GM18498 (cell line): Measurements from ENCODE around the gene ACOT12.
A peak's percentile ranks its signal among the peaks of the same experiment; 100 is the strongest.
"Not testable (repeated sequence)": the region's sequence is repeated elsewhere in the genome, so short reads cannot be mapped to it uniquely, and the experiment has no call there.

ENCODE experiments used
- ATAC-seq: cut with Tn5 transposase; IDR thresholded peaks from one replicate; pipeline ENCODE4 v1.9.1; 2021; ENCODE audit warnings: mild to moderate bottlenecking, moderate library complexity; ENCODE audit not compliant: unreplicated experiment

The ACOT12 gene

GRCh38 chr5:81345411-81346003 is 48.4 kb downstream of the ACOT12 start:
- no peak for ATAC-seq

- ATAC-seq, result no peak
Observed at GRCh38 chr5:81344736-81345135, 49.2 kb downstream of the ACOT12 start.

- not testable (repeated sequence) for ATAC-seq
Observed at GRCh38 chr5:81338213-81338612, 55.7 kb downstream of the ACOT12 start.

DNA sequence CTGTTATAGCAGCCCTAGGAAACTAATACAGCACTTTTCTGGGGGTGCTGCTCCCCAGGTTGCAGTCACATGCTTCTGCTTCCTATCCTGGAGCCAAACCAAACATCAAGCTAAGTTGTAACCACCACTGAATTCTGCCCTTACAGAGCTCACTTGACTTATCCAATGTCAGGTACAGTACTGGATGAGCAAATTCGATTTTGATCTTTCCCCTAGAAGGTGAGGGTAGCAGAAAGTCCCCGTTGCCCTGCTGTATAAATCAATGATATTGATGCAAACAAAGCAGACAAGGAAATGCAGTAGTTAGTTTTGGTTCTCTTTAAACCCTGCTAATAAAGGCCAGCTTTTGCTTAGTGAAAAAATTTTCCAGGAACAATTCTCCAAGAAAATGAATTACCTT is 56.1 kb downstream of the ACOT12 start:
- no peak for ATAC-seq

DNA sequence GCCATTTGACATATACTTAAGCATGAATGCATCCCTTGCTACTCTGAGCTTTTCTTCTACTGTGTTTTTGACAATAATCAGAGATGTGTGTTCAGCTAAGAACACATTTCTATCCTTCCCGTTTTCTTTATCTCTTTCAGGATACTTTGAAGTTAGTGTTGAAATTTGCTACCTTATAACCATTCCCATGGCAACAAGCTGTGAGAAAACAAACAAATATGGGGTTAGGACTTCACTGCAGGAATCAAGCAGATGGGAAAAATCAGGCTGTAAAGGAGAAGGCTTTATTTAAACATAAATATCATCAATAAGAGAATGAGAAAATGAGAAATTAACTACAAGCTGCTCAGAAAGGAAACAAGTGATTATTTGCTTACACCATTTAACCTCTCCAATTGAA is 57.4 kb downstream of the ACOT12 start:
- no peak for ATAC-seq

GRCh38 chr5:81335946-81336345 is 58.0 kb downstream of the ACOT12 start:
- no peak for ATAC-seq

DNA sequence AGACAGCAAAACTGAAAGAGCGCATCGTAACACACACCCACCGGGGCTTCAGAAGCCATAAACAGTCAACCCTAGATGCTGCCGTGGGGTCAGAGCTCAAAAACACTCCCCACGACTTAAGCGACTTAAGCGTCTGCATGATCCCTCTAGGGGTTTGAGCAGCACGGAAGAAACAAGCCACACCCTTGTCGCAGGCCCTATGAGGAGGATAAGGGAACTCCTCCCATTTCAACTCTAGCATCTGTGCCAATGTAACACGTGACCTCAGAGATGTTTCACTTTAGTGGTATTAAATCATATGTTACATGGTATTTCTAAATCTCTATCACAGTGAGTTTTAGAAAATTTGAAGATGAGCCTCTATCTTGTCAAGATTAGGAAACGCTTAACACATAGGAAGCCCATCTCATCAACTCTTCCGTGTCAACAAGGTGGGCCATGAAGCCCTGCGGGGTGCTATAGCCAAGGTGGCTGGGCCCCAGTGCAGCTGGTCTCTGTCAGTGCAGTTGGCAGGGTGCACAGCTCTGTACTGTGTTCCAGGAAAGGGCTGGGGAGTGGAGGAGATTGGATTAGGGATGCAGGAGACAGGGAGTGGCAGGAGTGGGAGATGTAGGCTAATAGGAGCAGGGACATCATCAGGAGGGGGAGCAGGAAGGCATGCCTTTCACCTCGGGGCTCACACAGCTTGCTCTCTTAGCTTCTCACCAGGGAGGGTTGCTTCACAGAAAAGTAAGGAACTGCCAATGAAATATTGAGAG is 59.5 kb downstream of the ACOT12 start:
- ATAC-seq, result no peak

DNA sequence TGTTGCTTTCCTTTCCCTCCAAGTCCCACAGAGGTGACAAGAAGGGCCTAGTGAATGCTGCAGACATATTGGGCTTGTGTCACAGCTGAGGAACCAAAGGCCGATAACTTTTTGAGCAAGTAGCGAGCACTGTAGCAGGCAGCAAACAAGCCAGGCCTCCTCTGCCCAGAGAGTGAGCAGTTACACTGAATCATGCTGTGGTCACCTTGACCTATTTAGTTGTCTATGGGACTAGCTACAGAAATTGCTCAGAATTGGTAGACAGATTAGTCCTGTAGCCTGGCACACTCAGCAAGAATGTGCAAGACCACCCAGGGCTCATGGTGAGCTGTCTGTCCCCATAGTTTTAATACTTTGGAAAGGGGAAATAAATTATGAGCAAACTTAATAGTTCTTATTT is 67.4 kb downstream of the ACOT12 start:
- ATAC-seq, result no peak

- no peak for ATAC-seq
Observed at GRCh38 chr5:81317536-81317935, 76.4 kb downstream of the ACOT12 start.

DNA sequence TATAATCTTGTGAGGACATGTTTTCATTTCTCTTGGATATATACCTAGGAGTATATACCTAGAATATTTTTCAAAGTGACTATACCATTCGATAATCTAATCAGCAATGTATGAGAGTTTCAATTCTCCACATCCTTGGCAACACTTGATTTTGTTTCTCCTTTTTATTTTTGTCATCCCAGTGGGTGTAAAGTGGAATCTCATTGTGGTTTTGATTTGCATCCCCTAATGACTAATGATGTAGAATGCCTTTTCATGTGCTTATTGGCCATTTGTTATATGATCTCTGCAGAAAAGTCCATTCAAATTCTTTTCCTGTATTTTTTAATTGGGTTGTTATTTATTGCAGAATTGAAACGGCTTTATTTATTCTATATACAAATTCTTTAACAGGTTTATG is 77.4 kb downstream of the ACOT12 start:
- no peak for ATAC-seq

GRCh38 chr5:81315830-81316229 is 78.1 kb downstream of the ACOT12 start:
- no peak for ATAC-seq

GRCh38 chr5:81315336-81315735 is 78.6 kb downstream of the ACOT12 start:
- ATAC-seq, result no peak

GRCh38 chr5:81314581-81314980 is 79.4 kb downstream of the ACOT12 start:
- ATAC-seq, result no peak

DNA sequence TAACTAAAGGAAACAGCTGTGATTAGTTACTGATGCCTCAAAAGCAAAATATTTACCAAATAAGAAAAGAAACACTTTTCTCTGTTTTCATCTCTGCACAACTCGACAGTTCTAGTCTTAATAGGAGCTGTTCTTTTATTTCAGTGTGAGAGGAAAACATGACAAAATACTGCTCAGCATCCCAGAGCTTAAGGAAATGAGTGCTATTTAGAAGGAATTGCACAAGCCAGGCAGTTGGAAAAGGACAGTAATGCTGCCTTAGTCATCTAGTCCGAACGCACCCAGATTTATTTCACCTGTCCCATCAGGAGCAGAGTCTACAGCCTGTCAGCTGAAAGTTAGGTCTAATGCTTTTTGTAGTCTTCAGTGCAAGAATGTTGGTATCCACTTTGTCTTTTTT is 80.2 kb downstream of the ACOT12 start:
- no peak for ATAC-seq

DNA sequence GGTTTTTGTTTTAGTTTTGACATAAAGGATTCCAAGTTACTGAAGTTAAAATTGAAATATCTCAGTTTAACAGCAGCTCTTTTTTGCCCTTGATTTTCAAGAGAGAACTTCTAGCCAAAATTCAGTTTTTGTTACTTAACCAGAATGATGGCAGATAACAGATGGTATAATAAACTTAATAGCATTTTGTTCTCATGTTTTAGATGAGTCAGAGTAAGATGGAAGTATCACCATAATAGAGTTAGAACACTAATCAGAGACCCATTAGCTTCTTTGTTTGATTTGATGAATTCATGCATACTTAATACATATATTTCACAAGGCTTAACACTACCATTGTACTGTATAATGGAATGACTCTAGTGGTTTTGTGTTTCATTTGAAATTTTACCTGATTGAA is 80.7 kb downstream of the ACOT12 start:
- no peak for ATAC-seq

DNA sequence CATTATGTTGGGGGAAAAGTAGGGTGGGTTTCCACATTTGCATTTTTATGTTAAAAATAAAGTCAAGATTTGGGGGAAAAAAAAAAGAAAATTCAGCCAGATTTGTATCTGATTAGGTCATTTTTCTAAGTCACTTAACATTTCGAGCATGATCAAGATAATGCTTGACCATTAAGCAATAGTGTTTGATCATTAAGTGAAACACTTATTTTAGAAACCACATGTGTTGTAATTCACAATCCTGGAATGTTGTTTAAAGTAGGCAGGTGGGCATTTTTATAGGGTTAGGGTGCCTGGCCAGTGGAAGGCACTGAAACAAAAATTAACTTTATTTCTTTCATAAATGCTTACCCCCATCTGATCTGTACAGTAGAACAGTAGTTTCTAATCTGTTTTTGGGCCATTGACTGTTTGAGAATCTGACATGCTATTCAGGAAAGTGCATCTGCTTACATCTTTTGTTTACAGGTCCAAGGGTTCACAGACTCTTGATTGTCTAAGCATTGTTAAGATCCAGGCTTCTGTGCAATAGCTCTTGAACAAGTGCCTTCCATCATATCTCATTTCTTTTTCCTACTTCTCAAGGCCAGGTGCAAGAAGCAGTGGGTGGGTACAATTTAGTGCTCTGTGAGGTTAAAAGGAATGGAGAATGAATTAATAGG is 83.4 kb downstream of the ACOT12 start:
- no peak for ATAC-seq

GRCh38 chr5:81308836-81309235 is 85.1 kb downstream of the ACOT12 start:
- ATAC-seq, result no peak

GRCh38 chr5:81305785-81306184 is 88.1 kb downstream of the ACOT12 start:
- no peak for ATAC-seq

- ATAC-seq, result no peak
Observed at GRCh38 chr5:81303563-81303962, 90.4 kb downstream of the ACOT12 start.

- no peak for ATAC-seq
Observed at GRCh38 chr5:81302596-81302995, 91.3 kb downstream of the ACOT12 start.

DNA sequence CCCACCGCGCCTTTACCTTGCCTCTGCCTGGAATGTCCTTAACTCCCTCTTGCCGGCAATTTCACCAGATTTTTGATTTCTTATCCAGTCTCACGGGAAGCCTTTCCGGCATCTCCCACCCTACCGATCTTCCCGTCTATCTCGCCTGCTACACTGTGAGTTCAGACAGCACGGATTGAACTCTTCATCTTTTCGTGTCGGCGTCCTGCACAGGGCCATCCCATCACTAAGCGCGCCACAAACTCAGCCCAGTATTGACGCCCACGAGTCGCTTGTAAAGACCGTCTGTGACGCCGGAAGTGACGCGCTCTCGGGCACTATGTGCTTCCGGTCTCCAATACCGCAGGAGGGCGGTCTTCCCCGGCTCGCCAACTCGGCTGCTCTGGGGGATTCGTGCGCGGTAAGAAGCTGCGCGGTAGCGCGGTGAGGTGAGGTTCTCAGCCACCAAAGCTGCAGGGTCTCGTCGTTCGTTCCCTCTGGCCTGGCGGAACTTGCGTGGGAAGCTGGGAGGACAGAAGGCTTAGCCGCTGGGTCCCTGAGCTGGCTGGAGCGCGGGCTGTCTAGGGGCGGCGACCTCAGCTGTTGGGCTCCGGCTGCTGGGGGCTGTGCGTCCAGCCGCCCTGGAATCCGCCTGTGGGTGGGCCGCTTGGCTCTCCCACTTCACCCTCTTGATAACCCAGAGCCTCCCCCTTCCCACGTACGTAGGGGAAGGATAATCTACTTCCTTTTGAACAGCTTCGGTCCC is 92.5 kb downstream of the ACOT12 start, which contains the start of gene ZCCHC9:
Gene ZCCHC9, plus strand, starts transcription at position 317 of the 745 bp plus-strand sequence. CDS start 3,171 bp downstream, outside the sequence.
- peak; percentile 97 for ATAC-seq
